A549 (cell line): ENCODE measurements around the gene PINK1.

ENCODE experiments used
- CBX2 ChIP-seq: fragments of 200-600 bp; sonication (generic); IDR thresholded peaks from 2 replicates; pipeline ENCODE4 v1.6.1; 2016; ENCODE audit warnings: low read depth, mild to moderate bottlenecking, borderline replicate concordance
- CHD2 ChIP-seq: fragments of 150-350 bp; IDR thresholded peaks from 2 replicates; pipeline ENCODE4 v1.6.1; 2014; ENCODE audit warnings: low read length; ENCODE audit not compliant: partially characterized antibody
- FOXS1 ChIP-seq: fragments of 250-450 bp; sonication (Bioruptor Pico); IDR thresholded peaks from 2 replicates; pipeline ENCODE4 v1.5.0; 2020; ENCODE audit warnings: mild to moderate bottlenecking, moderate library complexity
- MAX ChIP-seq: IDR thresholded peaks from 2 replicates; pipeline ENCODE4 v1.6.1; 2012
- MYC ChIP-seq: IDR thresholded peaks from 2 replicates; pipeline ENCODE4 v1.6.1; 2012; ENCODE audit warnings: mild to moderate bottlenecking, inconsistent platforms, low read length, improper control_type of control experiment, borderline replicate concordance
- PHF8 ChIP-seq: fragments of 200-600 bp; sonication (generic); IDR thresholded peaks from 2 replicates; pipeline ENCODE4 v1.6.1; 2016; ENCODE audit warnings: low read depth, mild to moderate bottlenecking, antibody characterized with exemption, moderate library complexity, borderline replicate concordance
- POLR2A ChIP-seq: IDR thresholded peaks from 2 replicates; pipeline ENCODE4 v1.6.1; 2012; ENCODE audit warnings: mild to moderate bottlenecking, low read length
- RAD21 ChIP-seq, 2 experiments: fragments of >200 bp in 1 of 2; sonication (Bioruptor Twin) in 1 of 2; formaldehyde crosslinking in 1 of 2; IDR thresholded peaks in 1 of 2; conservative IDR thresholded peaks in 1 of 2; 2 replicates in 1 of 2; 3 replicates in 1 of 2; pipeline ENCODE4 v1.6.1; 2012 to 2018; ENCODE audit warnings: inconsistent platforms in 1 of 2
- RCOR1 ChIP-seq: fragments of 150-350 bp; IDR thresholded peaks from 2 replicates; pipeline ENCODE4 v1.6.1; 2014; ENCODE audit warnings: antibody characterized with exemption, low read length, low read depth
- USF2 ChIP-seq: fragments of 450-650 bp; IDR thresholded peaks from 2 replicates; pipeline ENCODE4 v1.6.1; 2014; ENCODE audit warnings: antibody characterized with exemption
- ZFP36 ChIP-seq: fragments of 450-650 bp; IDR thresholded peaks from 2 replicates; pipeline ENCODE4 v1.6.1; 2014; ENCODE audit warnings: borderline replicate concordance; ENCODE audit not compliant: partially characterized antibody
- TF ChIP-seq, protein P1 (sequence below): fragments of >200 bp; sonication (Bioruptor Twin); formaldehyde crosslinking; IDR thresholded peaks from 3 replicates; pipeline ENCODE4 v1.5.1; 2016
- TF ChIP-seq, protein P2 (sequence below): IDR thresholded peaks from 2 replicates; pipeline ENCODE4 v1.6.1; 2012; ENCODE audit warnings: low read depth, borderline replicate concordance

- TF ChIP-seq, protein P1, sequence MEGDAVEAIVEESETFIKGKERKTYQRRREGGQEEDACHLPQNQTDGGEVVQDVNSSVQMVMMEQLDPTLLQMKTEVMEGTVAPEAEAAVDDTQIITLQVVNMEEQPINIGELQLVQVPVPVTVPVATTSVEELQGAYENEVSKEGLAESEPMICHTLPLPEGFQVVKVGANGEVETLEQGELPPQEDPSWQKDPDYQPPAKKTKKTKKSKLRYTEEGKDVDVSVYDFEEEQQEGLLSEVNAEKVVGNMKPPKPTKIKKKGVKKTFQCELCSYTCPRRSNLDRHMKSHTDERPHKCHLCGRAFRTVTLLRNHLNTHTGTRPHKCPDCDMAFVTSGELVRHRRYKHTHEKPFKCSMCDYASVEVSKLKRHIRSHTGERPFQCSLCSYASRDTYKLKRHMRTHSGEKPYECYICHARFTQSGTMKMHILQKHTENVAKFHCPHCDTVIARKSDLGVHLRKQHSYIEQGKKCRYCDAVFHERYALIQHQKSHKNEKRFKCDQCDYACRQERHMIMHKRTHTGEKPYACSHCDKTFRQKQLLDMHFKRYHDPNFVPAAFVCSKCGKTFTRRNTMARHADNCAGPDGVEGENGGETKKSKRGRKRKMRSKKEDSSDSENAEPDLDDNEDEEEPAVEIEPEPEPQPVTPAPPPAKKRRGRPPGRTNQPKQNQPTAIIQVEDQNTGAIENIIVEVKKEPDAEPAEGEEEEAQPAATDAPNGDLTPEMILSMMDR, result no peak
- TF ChIP-seq RAD21 (conservative IDR thresholded peaks at IDR 0.05 in 1 of 2, IDR thresholded peaks at IDR 0.05 in 1 of 2) (no peak), CBX2 (no peak), MYC (no peak), USF2 (no peak), CHD2 (no peak), MAX (no peak), POLR2A (no peak), PHF8 (no peak), RCOR1 (no peak), FOXS1 (CRISPR knock-in tag) (no peak), ZFP36 (no peak)
- TF ChIP-seq, protein P2, sequence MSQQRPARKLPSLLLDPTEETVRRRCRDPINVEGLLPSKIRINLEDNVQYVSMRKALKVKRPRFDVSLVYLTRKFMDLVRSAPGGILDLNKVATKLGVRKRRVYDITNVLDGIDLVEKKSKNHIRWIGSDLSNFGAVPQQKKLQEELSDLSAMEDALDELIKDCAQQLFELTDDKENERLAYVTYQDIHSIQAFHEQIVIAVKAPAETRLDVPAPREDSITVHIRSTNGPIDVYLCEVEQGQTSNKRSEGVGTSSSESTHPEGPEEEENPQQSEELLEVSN, result no peak
Measured at GRCh38 chr1:20660847-20661206, 27.6 kb downstream of the PINK1 start.
